Stimulated activated CD4-positive, alpha-beta T cell treated with anti-CD3 and anti-CD28 coated beads, Interleukin-12 subunit alpha, Interleukin-12 subunit beta, amount 100 ng/mL, for 48 hours (primary cell): ENCODE data around the gene KRTAP6-1.

Experiments
- DNase-seq, 3 donors: peaks; one replicate each; pipeline ENCODE4 v3.0.0-alpha.2; 2020; ENCODE audit warnings: low read depth in 2 of 3, low spot score in 1 of 3

KRTAP6-1 gene

DNA sequence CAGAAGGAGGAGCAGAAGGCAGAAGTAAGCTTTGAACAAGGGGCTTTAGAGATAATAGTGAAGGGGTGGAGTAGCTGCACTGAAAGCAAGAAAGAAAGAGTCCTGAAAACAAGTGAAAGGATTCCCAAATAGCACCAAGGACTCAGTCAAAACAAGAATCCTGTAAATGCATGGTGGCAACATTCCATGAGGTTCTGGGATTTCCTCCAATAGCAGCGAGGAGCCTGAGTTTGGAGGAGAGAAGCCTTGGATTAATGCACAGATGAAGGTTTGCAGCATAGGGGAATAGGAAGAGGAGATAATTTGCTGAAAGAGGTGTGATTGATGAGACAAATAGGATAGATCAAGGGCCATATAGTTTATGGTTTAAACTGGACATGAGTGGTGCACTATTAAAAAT is 34.4 kb downstream of the KRTAP6-1 start:
- no peak for DNase-seq

GRCh38 chr21:30577766-30578165 is 36.0 kb downstream of the KRTAP6-1 start:
- no peak for DNase-seq

GRCh38 chr21:30567617-30568016 is 46.1 kb downstream of the KRTAP6-1 start:
- no peak for DNase-seq

DNA sequence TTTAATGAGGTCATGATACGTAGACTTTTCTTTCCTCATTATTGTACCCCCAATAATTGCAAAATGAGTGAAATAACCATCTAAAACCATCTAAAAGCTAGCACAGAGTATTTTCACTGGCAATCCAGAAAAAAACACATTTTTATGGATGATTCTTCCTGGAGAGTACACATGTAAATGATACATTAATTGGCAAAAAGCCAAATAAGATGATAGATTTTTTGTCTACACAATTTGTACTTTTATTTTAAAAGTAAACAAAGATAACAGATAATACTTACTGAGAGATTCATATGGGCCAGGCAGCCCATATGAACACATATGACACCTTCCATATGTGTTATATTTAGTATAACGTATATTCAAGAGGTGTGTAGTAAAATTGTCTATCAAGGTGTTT is 50.1 kb downstream of the KRTAP6-1 start:
- no peak for DNase-seq
